ENCODE data around the gene PRDM15.

The PRDM15 gene

GRCh38 chr21:41774467-41775148, 104.5 kb downstream of the PRDM15 start:
- no peak for DNase-seq
- in situ Hi-C loops (cut with MboI; ENCODE audit: low pct_unique_long_range_greater_than_20kb, low sequenced_read_pairs) = no loop called here

GRCh38 chr21:41772351-41773080, 106.6 kb downstream of the PRDM15 start:
- no peak for DNase-seq
- in situ Hi-C loops (cut with MboI; ENCODE audit: low pct_unique_long_range_greater_than_20kb, low sequenced_read_pairs) = no loop called here

- DNase-seq = no peak
- in situ Hi-C loops (cut with MboI; ENCODE audit: low pct_unique_long_range_greater_than_20kb, low sequenced_read_pairs) = no loop called here
These were observed 107.6 kb downstream of the PRDM15 start for GRCh38 chr21:41771625-41771945.

- DNase-seq = no peak
- in situ Hi-C loops (cut with MboI; ENCODE audit: low pct_unique_long_range_greater_than_20kb, low sequenced_read_pairs) = no loop called here
These were observed 108.1 kb downstream of the PRDM15 start for GRCh38 chr21:41770901-41771624.

- in situ Hi-C loops (cut with MboI; ENCODE audit: low pct_unique_long_range_greater_than_20kb, low sequenced_read_pairs) = no loop called here
- no peak for DNase-seq
These were observed 109.2 kb downstream of the PRDM15 start for GRCh38 chr21:41769933-41770332.

- no peak for DNase-seq
- in situ Hi-C loops (cut with MboI; ENCODE audit: low pct_unique_long_range_greater_than_20kb, low sequenced_read_pairs) = no loop called here
These were observed 109.6 kb downstream of the PRDM15 start for GRCh38 chr21:41769521-41769920.

GRCh38 chr21:41769111-41769510, 110.0 kb downstream of the PRDM15 start:
- no peak for DNase-seq
- in situ Hi-C loops (cut with MboI; ENCODE audit: low pct_unique_long_range_greater_than_20kb, low sequenced_read_pairs) = no loop called here

- DNase-seq = peak; percentile 15
- in situ Hi-C loops (cut with MboI; ENCODE audit: low pct_unique_long_range_greater_than_20kb, low sequenced_read_pairs) = no loop called here
These were observed 110.6 kb downstream of the PRDM15 start for GRCh38 chr21:41768437-41769042.

- in situ Hi-C loops (cut with MboI; ENCODE audit: low pct_unique_long_range_greater_than_20kb, low sequenced_read_pairs) = no loop called here
- DNase-seq = no peak
These were observed 111.3 kb downstream of the PRDM15 start for GRCh38 chr21:41767606-41768436.

GRCh38 chr21:41766883-41767605, 112.1 kb downstream of the PRDM15 start, which contains the start of gene RIPK4:
Gene RIPK4 (minus strand): TSS chr21:41767052. CDS start chr21:41767041, 11 bp downstream.
- in situ Hi-C loops (cut with MboI; ENCODE audit: low pct_unique_long_range_greater_than_20kb, low sequenced_read_pairs) = no loop called here
- no peak for DNase-seq

GRCh38 chr21:41765973-41766882, 112.9 kb downstream of the PRDM15 start:
- in situ Hi-C loops (cut with MboI; ENCODE audit: low pct_unique_long_range_greater_than_20kb, low sequenced_read_pairs) = no loop called here
- no peak for DNase-seq

GRCh38 chr21:41765420-41765821, 113.7 kb downstream of the PRDM15 start:
- DNase-seq = no peak
- in situ Hi-C loops (cut with MboI; ENCODE audit: low pct_unique_long_range_greater_than_20kb, low sequenced_read_pairs) = no loop called here

- in situ Hi-C loops (cut with MboI; ENCODE audit: low pct_unique_long_range_greater_than_20kb, low sequenced_read_pairs) = no loop called here
- no peak for DNase-seq
These were observed 114.4 kb downstream of the PRDM15 start for GRCh38 chr21:41764558-41765419.

GRCh38 chr21:41763996-41764395, 115.1 kb downstream of the PRDM15 start:
- in situ Hi-C loops (cut with MboI; ENCODE audit: low pct_unique_long_range_greater_than_20kb, low sequenced_read_pairs) = no loop called here
- no peak for DNase-seq

- DNase-seq = no peak
- in situ Hi-C loops (cut with MboI; ENCODE audit: low pct_unique_long_range_greater_than_20kb, low sequenced_read_pairs) = no loop called here
These were observed 115.7 kb downstream of the PRDM15 start for GRCh38 chr21:41763398-41763931.

GRCh38 chr21:41762753-41763152, 116.4 kb downstream of the PRDM15 start:
- no peak for DNase-seq
- in situ Hi-C loops (cut with MboI; ENCODE audit: low pct_unique_long_range_greater_than_20kb, low sequenced_read_pairs) = no loop called here

Data from KBM-7 (cell line).